K562 (cell line): Measurements from ENCODE around the gene DCP2.

ENCODE experiments used
- CTCF ChIP-seq, 3 experiments: IDR thresholded peaks in 2 of 3; conservative IDR thresholded peaks in 1 of 3; 2 replicates each; pipeline ENCODE4 v1.5.1; 2011 to 2012; ENCODE audit warnings: low read length in 3 of 3, mild to moderate bottlenecking in 3 of 3, control low read depth in 2 of 3, improper control_type of control experiment in 1 of 3, inconsistent platforms in 1 of 3, low read depth in 1 of 3, mixed read lengths in 1 of 3, moderate library complexity in 1 of 3; ENCODE audit not compliant: insufficient read depth in 2 of 3
- HNRNPUL1 ChIP-seq: fragments of 200-400 bp; formaldehyde crosslinking; IDR thresholded peaks from 2 replicates; pipeline ENCODE4 v1.6.1; 2017; ENCODE audit warnings: low read length
- JUNB ChIP-seq: fragments of 450-650 bp; formaldehyde crosslinking; conservative IDR thresholded peaks from 2 replicates; pipeline ENCODE4 v1.4.0; 2020; ENCODE audit warnings: mild to moderate bottlenecking
- NCOR1 ChIP-seq: fragments of 450-650 bp; IDR thresholded peaks from 2 replicates; pipeline ENCODE4 v1.6.1; 2016; ENCODE audit warnings: mild to moderate bottlenecking, moderate library complexity
- PHF21A ChIP-seq: fragments of 450-650 bp; IDR thresholded peaks from 2 replicates; pipeline ENCODE4 v1.6.1; 2017; ENCODE audit warnings: low read depth, borderline replicate concordance
- SP1 ChIP-seq: sonication (generic); formaldehyde crosslinking; IDR thresholded peaks from 2 replicates; pipeline ENCODE4 v1.8.1; 2022; ENCODE audit warnings: mild to moderate bottlenecking, missing genetic modification reagents
- TF ChIP-seq, protein P1 (sequence below): fragments of 450-650 bp; conservative IDR thresholded peaks from 2 replicates; pipeline ENCODE4 v1.6.1; 2016; ENCODE audit warnings: missing genetic modification characterization, low read depth, mild to moderate bottlenecking, control low read depth, missing compliant biosample characterization
- TF ChIP-seq, protein P2 (sequence below), 2 experiments: fragments of 450-650 bp; formaldehyde crosslinking in 1 of 2; IDR thresholded peaks; 2 replicates each; pipeline versions ENCODE4 v1.4.0 to v1.6.1; 2014 to 2020; ENCODE audit warnings: mild to moderate bottlenecking in 2 of 2, borderline replicate concordance in 1 of 2, low read depth in 1 of 2

DNA sequence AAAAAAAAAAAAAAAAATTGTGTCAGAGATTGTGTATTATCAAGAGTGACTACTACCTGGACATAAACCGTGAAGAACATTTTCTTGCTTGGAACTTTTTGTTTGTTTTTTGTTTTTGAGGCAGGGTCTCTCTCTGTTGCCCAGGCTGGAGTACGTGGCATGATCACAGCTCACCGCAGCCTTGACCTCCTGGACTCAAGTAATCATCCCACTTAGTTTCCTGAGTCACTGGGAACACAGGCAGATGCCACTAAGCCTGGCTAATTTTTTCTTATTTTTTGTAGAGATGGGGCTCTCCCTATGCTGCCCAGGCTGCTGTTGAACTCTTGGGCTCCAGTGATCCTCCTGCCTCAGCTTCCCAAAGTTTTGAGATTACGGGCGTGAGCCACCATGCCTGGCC, 25.8 kb downstream of the DCP2 start:
- TF ChIP-seq CTCF (IDR thresholded peaks at IDR 0.05 in 2 of 3, conservative IDR thresholded peaks at IDR 0.05 in 1 of 3; ENCODE audit: insufficient read depth in 2 of 3, low read depth in 1 of 3, low read length in 3 of 3) (no peak), NCOR1 (no peak), JUNB (CRISPR knock-in tag) (no peak), SP1 (CRISPR knock-in tag) (no peak), HNRNPUL1 (no peak), PHF21A (no peak)
- TF ChIP-seq, protein P1, sequence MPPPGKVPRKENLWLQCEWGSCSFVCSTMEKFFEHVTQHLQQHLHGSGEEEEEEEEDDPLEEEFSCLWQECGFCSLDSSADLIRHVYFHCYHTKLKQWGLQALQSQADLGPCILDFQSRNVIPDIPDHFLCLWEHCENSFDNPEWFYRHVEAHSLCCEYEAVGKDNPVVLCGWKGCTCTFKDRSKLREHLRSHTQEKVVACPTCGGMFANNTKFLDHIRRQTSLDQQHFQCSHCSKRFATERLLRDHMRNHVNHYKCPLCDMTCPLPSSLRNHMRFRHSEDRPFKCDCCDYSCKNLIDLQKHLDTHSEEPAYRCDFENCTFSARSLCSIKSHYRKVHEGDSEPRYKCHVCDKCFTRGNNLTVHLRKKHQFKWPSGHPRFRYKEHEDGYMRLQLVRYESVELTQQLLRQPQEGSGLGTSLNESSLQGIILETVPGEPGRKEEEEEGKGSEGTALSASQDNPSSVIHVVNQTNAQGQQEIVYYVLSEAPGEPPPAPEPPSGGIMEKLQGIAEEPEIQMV: no peak
- TF ChIP-seq, protein P2, sequence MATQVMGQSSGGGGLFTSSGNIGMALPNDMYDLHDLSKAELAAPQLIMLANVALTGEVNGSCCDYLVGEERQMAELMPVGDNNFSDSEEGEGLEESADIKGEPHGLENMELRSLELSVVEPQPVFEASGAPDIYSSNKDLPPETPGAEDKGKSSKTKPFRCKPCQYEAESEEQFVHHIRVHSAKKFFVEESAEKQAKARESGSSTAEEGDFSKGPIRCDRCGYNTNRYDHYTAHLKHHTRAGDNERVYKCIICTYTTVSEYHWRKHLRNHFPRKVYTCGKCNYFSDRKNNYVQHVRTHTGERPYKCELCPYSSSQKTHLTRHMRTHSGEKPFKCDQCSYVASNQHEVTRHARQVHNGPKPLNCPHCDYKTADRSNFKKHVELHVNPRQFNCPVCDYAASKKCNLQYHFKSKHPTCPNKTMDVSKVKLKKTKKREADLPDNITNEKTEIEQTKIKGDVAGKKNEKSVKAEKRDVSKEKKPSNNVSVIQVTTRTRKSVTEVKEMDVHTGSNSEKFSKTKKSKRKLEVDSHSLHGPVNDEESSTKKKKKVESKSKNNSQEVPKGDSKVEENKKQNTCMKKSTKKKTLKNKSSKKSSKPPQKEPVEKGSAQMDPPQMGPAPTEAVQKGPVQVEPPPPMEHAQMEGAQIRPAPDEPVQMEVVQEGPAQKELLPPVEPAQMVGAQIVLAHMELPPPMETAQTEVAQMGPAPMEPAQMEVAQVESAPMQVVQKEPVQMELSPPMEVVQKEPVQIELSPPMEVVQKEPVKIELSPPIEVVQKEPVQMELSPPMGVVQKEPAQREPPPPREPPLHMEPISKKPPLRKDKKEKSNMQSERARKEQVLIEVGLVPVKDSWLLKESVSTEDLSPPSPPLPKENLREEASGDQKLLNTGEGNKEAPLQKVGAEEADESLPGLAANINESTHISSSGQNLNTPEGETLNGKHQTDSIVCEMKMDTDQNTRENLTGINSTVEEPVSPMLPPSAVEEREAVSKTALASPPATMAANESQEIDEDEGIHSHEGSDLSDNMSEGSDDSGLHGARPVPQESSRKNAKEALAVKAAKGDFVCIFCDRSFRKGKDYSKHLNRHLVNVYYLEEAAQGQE (IDR thresholded peaks at IDR 0.05; ENCODE audit: borderline replicate concordance): no peak
- TF ChIP-seq, protein P2 (CRISPR knock-in tag; IDR thresholded peaks at IDR 0.05; ENCODE audit: low read depth): no peak
